HUES64 (cell line): ENCODE data around the gene PDE8A.
"Not testable (repeated sequence)": the region's sequence is repeated elsewhere in the genome, so short reads cannot be mapped to it uniquely, and the experiment has no call there.

Source experiments
- H3K27ac ChIP-seq: 2 replicates; pipeline ENCODE4 v1.7.0; 2013; ENCODE audit warnings: low read depth, low read length, inconsistent platforms
- H3K27me3 ChIP-seq: 2 replicates; pipeline ENCODE4 v1.6.1; 2013; ENCODE audit warnings: mild to moderate bottlenecking, low read length; ENCODE audit not compliant: insufficient read depth
- H3K36me3 ChIP-seq: 2 replicates; pipeline ENCODE4 v1.6.1; 2013; ENCODE audit warnings: mild to moderate bottlenecking, low read length; ENCODE audit not compliant: insufficient read depth
- H3K4me1 ChIP-seq: 2 replicates; pipeline ENCODE4 v1.6.1; 2013; ENCODE audit warnings: mild to moderate bottlenecking, low read length, moderate library complexity; ENCODE audit not compliant: insufficient read depth
- H3K4me3 ChIP-seq: 2 replicates; pipeline ENCODE4 v1.5.1; 2013; ENCODE audit warnings: mild to moderate bottlenecking, low read length, moderate library complexity
- H3K9ac ChIP-seq: 2 replicates; pipeline ENCODE4 v1.6.1; 2013; ENCODE audit warnings: mild to moderate bottlenecking, low read depth, low read length
- H3K9me3 ChIP-seq: 2 replicates; pipeline ENCODE4 v1.6.1; 2013; ENCODE audit warnings: low read depth, low read length; ENCODE audit not compliant: insufficient read depth
- WGBS: fragments of 150-250, 120-280 bp; methylation state at CpG from one replicate; pipeline ENCODE4 v1.1.7; 2013; ENCODE audit warnings: missing lambda C conversion rate; 5-methylcytosine and 5-hydroxymethylcytosine counted together

The PDE8A gene

DNA sequence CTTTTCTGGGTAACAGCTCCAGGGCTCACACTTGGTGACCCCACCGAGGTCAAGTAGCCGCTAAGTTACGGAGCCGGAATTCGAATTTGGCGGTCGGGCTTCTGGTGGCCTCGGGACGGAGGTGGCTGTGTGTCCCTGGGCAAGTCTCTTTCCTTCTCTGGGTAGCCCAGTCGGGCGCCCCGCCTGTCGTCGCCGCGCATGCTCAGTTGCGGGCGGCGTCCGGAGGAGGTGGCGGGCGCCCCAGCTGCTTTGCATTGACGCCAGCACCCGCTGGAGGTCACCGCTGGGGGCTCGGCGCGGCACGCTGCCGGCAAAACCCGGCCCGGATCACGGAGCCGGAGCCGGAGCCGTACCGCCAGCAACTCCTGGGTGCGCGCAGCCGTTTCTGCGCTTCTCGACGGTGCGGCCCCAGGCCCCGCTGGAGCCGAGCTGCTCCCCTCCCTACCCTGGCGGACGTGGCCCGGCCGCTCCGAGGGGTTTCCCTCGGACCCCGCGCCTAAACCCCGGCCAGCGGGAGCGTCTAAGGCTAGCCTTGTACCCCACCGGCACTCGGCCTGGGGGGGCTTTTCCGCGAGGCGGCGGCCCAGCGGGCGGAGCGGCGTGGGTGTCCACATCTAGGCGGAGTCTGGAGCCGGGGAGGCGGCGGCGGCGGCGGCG, 474 bp upstream of the PDE8A start:
- Histone ChIP-seq H3K27ac (peak overlapping the region; percentile 76; the same call in 1 of the 2 replicates), H3K27me3 (peaks cover 74% of the 10 kb centered on the region), H3K36me3 (no peaks in the 10 kb centered on the region), H3K4me1 (peaks cover 11% of the 10 kb centered on the region), H3K4me3 (peak overlapping the region; percentile 84), H3K9ac (peak overlapping the region; percentile 59), H3K9me3 (no peaks in the 10 kb centered on the region)
- under 1% methylated on average over 75 of the region's 75 CpGs for WGBS

DNA sequence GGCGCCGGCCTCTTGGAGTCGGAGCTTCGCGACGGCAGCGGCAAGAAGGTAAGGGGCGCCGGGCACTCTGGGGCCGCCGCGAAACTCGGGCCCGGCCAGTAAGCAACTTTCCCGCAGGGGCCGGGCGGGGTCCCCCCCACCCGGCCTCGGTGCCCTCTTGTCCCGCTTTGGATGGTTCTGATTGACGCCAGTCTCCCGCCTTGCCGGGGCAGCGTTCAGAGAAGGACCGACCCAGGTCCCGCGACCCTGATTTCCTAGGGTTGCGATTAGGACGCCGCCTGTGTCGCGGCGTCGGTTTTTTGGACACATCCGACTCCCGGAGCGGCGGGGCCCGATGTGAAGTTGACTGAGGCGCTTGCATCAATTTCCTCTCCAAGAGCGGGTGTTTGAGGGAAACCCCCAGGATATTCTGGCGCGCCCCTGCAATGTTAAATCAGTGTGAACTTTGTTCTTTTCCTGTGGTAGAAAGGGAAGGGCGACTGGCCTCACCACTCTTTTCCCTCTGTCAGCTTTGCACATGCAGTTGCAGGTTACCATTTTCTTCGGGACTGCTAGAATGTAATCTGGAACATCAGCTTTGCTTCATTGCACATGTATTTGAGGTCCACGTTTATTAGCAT, 755 bp downstream of the PDE8A start:
- peak overlapping the region; percentile 84 for H3K4me3 ChIP-seq
- H3K27ac ChIP-seq = no peak overlapping the region
- peaks cover 68% of the 10 kb centered on the region for H3K27me3 ChIP-seq
- H3K36me3 ChIP-seq = no peaks in the 10 kb centered on the region
- 2% methylated on average over 45 of the region's 46 CpGs for WGBS
- 0 out of 2 replicates have a peak overlapping the region, but pooled peaks have one; percentile 13 for H3K9ac ChIP-seq
- H3K9me3 ChIP-seq = no peaks in the 10 kb centered on the region
- H3K4me1 ChIP-seq = peaks cover 11% of the 10 kb centered on the region

DNA sequence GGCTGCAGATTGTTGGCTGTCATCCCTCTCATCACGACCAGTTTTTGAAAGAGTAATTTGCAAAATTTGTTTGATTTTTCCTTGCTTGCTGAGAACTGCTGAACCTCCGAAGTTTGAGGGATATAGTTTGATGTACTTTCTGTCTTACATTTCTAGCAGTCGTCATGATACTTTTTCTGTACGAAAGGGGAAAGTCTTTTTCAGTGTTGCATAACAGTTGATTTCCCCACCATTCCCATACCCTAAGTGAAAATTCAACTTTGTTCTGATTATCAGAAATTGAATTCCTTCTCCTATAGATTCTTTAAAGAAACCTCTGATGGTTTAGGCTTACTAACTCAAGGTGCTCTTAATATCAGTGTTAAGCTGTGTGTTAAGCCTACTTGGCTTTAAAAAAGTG, 1.6 kb downstream of the PDE8A start:
- Histone ChIP-seq H3K36me3 (no peaks in the 10 kb centered on the region), H3K9ac (no peak overlapping the region), H3K27me3 (peaks cover 60% of the 10 kb centered on the region), H3K4me1 (peaks cover 11% of the 10 kb centered on the region), H3K4me3 (peak overlapping the region; percentile 84; the same call in 1 of the 2 replicates), H3K9me3 (no peaks in the 10 kb centered on the region), H3K27ac (no peak overlapping the region)
- 73% methylated on average over 3 of the region's 4 CpGs for WGBS

DNA sequence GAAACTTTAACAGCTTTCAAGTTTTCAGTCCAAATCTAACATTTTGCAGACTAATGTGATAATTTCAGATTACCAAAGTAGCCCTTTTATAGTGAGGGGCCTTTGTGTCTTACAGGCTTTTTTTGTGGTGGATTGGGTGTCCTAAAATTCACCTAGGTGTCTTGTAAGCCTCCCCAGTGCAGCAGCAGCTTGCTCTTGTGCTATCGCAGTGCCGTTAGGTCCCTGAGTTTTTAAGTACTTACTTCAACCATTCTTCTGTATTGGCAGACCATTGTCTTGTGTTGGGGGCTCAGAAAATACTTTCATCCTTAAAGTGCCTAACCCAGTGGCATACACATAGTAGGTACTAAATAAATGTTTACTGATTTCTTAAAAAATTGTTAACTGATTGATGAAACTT, 2.1 kb downstream of the PDE8A start:
- Histone ChIP-seq H3K9me3 (no peaks in the 10 kb centered on the region), H3K9ac (no peak overlapping the region), H3K36me3 (no peaks in the 10 kb centered on the region), H3K27me3 (peaks cover 55% of the 10 kb centered on the region), H3K4me1 (peaks cover 11% of the 10 kb centered on the region), H3K4me3 (no peak overlapping the region), H3K27ac (no peak overlapping the region)
- WGBS = 68% methylated on average over 2 of the region's 2 CpGs

DNA sequence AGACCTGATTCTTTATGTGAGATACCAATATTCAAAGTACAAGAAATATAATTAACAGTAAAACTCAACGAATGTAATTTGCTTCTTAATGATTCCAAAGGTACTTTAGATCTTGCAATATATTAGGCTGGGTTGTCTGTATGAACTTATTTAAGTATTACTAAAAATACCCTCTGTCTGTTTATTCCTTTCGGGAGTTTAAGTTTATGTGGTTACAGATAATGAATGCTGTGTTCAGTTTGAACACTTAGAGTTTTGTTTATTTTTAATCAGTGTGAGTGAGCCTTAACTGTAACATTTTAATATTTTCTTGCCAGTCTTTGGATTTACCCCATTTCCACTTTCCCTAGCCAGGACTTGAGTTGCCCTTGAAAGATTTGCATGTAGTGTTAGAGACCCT, 3.5 kb downstream of the PDE8A start:
- 100% methylated on average over 1 of the region's 2 CpGs for WGBS
- H3K27ac ChIP-seq = no peak overlapping the region
- H3K27me3 ChIP-seq = peaks cover 41% of the 10 kb centered on the region
- H3K36me3 ChIP-seq = no peaks in the 10 kb centered on the region
- no peak overlapping the region for H3K9ac ChIP-seq
- H3K4me1 ChIP-seq = peaks cover 8% of the 10 kb centered on the region
- H3K9me3 ChIP-seq = no peaks in the 10 kb centered on the region
- H3K4me3 ChIP-seq = no peak overlapping the region

DNA sequence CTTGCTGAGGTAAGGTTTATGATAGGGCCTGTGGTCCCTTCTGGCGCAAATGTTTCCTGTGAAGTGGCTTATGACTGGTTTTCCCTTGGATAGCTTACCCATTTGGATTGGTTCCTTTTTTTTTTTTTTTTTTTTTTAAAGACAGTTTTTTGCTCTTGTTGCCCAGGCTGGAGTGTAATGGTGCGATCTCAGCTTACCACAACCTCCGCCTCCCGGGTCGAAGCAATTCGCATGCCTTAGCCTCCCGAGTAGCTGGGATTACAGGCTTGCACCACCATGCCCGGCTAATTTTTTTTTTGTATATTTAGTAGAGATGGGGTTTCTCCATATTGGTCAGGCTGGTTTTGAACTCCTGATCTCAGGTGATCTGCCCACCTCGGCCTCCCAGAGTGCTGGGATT, 5.7 kb downstream of the PDE8A start:
- H3K27ac ChIP-seq, H3K9me3 ChIP-seq, H3K9ac ChIP-seq, H3K4me3 ChIP-seq, H3K36me3 ChIP-seq: not testable (repeated sequence)
- H3K27me3 ChIP-seq = peaks cover 30% of the 10 kb centered on the region
- 95% methylated on average over 9 of the region's 9 CpGs for WGBS
- H3K4me1 ChIP-seq = peaks cover 12% of the 10 kb centered on the region

DNA sequence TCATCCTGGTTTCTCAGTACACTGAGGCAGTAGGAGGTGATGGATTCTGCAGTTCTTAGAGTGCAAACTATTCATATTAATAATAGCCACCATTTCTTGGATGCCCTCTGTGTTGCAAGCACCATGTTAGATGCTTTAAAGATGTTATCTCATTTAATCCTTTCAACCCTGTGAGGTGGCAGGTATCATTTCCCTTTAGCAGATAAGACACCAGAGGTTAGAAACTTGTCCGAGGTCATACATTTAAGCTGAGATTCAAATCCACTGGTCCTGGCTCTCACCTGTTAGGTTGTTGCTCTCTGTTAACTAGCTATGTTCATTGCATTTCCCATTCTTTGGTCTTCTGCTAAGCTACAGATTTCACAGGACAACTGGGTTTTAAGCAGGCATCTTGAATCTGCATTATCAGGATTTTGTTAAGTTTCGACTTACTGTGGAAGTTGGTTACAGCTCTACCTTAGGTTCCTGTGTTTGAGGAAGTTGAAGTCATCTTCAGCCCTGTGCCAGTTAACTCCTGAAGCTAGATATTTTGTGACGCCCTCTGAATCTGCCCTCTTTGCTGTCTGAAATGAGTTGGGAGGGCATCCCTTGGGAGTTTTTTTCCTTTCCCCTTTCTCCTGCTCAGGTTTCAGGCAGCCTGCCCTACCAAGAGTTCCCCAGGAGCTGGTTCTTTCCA, 6.4 kb downstream of the PDE8A start:
- H3K9ac ChIP-seq = no peak overlapping the region
- H3K27ac ChIP-seq = no peak overlapping the region
- H3K9me3 ChIP-seq = no peaks in the 10 kb centered on the region
- H3K4me3 ChIP-seq = no peak overlapping the region
- WGBS = 89% methylated on average over 3 of the region's 3 CpGs
- H3K4me1 ChIP-seq = peaks cover 8% of the 10 kb centered on the region
- peaks cover 22% of the 10 kb centered on the region for H3K27me3 ChIP-seq
- H3K36me3 ChIP-seq = no peaks in the 10 kb centered on the region

DNA sequence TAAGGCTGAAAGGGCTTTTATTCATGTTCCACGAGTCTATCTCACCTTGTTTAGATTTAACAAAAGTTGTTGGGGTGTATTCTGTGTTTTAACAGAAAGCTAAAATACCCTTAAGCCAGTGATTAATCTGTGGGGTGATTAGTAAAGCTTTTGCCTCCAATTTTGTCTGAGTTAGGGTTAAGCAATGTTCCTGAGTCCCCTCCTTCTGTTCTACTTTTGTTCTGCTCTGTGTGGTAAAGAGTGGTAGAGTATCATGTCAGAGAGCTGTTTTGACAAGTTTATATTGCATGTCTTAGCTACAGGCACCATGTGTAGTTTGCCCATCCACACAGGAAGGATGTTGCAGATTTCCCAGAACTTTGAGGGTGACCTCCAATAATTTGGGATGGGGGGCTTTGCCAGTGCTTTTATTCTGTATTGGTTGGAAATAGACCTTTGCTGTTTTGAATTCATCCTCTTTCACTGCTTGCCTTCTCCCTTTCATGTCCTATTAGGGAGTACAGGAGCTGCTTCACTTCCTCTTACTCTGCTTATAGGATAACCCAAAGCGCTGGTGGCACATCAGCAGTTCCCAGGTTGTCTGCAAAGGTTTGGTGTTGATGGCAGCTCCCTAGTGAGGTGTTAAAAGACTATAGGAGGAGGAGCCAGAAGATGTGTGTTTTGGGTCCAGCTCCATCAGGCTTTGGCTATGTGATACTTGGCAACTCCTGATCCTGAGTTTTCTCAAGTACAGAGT, 7.4 kb downstream of the PDE8A start:
- Histone ChIP-seq H3K27me3 (peaks cover 12% of the 10 kb centered on the region), H3K4me1 (peaks cover 5% of the 10 kb centered on the region; the same call in 1 of the 2 replicates), H3K27ac (no peak overlapping the region), H3K9ac (no peak overlapping the region), H3K9me3 (no peaks in the 10 kb centered on the region), H3K4me3 (no peak overlapping the region), H3K36me3 (no peaks in the 10 kb centered on the region)
- WGBS = 94% methylated on average over 2 of the region's 2 CpGs

DNA sequence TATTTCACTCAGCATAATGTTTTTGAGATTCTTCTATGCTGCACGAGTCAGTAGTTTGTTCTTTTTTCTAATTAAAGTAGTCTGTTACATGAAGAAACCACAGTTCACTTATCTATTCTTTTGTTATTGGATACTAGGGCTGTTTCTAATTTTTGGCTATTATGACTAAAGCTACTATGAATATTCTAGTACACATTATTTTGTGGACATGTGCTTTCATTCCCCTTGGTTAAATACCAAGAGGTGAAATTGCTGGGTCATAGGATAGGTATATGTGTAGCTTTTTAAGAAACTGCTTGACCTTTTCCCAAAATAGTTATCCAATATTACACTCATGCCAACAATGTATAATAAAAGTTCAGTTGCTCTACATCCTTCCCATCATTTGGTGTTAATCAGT, 8.9 kb downstream of the PDE8A start:
- no peaks in the 10 kb centered on the region for H3K27me3 ChIP-seq
- no peaks in the 10 kb centered on the region for H3K9me3 ChIP-seq
- H3K36me3 ChIP-seq = no peaks in the 10 kb centered on the region
- no peak overlapping the region for H3K27ac ChIP-seq
- peaks cover 5% of the 10 kb centered on the region; the same call in 1 of the 2 replicates for H3K4me1 ChIP-seq
- no peak overlapping the region for H3K9ac ChIP-seq
- H3K4me3 ChIP-seq = no peak overlapping the region
- no CpG with 5 or more reads among the region's 1 CpG for WGBS

DNA sequence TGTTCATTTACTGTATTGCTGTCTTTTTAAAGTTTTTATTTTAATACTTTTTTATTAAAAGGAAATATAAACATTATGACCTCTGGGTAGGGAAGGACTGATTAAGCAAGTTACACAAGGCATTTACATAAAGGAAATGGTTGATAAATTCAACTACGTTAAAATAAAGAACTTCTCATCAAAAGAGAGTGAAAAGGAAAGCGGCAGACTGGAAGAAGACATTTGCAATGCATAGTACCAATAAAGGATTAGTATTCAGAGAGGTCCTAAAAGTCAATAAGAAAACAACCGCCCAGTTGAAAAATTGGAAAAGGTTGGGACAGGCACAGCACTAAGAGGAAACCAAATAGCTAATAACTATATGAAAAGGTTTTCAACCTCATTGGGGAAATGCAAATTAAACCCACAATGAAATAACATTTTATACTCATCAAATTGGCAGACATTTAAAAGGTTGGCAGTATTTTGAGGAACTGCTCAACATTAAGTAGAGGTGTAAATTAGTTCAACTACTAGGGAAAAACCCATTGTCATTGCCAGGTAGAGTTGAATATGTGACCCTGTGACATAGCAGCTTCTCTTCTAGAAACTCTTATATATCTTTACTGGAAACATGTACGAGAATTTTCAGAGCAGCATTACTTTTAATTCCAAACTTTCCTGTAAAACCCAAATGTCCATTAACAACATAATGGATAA, 9.5 kb downstream of the PDE8A start:
- WGBS = 91% methylated on average over 3 of the region's 4 CpGs
- peaks cover 5% of the 10 kb centered on the region; the same call in 1 of the 2 replicates for H3K4me1 ChIP-seq
- no peaks in the 10 kb centered on the region for H3K36me3 ChIP-seq
- H3K9ac ChIP-seq = no peak overlapping the region
- no peaks in the 10 kb centered on the region for H3K27me3 ChIP-seq
- H3K9me3 ChIP-seq = no peaks in the 10 kb centered on the region
- no peak overlapping the region for H3K27ac ChIP-seq
- no peak overlapping the region for H3K4me3 ChIP-seq
